Measurements from ENCODE around the gene CCDC12. TPM values are rescaled to one million over a fixed set of nuclear protein-coding genes. Genes with fewer than 3 reads are reported as not detected.

Gene CCDC12
- total and polyA plus RNA-seq, 9 of the 15 experiments (the other 6 are each of a cell fraction or from before 2014, with no cell fraction given) = 8.9 to 201 (median 86.9) TPM

GRCh38 chr3:47016934-47017435 lies 40.4 kb upstream of the CCDC12 start (continued):
- TF ChIP-seq TFE3 (CRISPR knock-in tag; IDR thresholded peaks at IDR 0.05) (no peak), ZMIZ1 (IDR thresholded peaks at IDR 0.05; ENCODE audit: low read depth in 2 of 2, low read length in 2 of 2) (0 out of 4 replicates have a peak, but pooled peaks of 1 of the 2 experiments have one; percentile 45), RBM34 (IDR thresholded peaks at IDR 0.05; ENCODE audit: borderline replicate concordance, insufficient read depth, low read length) (no peak), ZNF316 (IDR thresholded peaks at IDR 0.05) (peak; percentile 90), SNIP1 (IDR thresholded peaks at IDR 0.05; ENCODE audit: low read depth) (no peak), FOXA3 (CRISPR knock-in tag; conservative IDR thresholded peaks at IDR 0.05 in 1 of 2, IDR thresholded peaks at IDR 0.05 in 1 of 2) (0 out of 4 replicates have a peak, but pooled peaks of 1 of the 2 experiments have one; percentile 35), XRCC3 (IDR thresholded peaks at IDR 0.05) (no peak), CHD4 (IDR thresholded peaks at IDR 0.05; ENCODE audit: insufficient read depth, insufficient replicate concordance, low read depth, low read length, poor library complexity, severe bottlenecking) (no peak), ZNF79 (CRISPR knock-in tag; IDR thresholded peaks at IDR 0.05; ENCODE audit: low read depth) (no peak), SAFB (IDR thresholded peaks at IDR 0.05; ENCODE audit: borderline replicate concordance, low read depth, low read length) (no peak), ZNF347 (CRISPR knock-in tag; IDR thresholded peaks at IDR 0.05; ENCODE audit: low read depth) (no peak), PBX2 (CRISPR knock-in tag; IDR thresholded peaks at IDR 0.05; ENCODE audit: low read depth) (no peak), PBX2 (tag; conservative IDR thresholded peaks at IDR 0.05; ENCODE audit: low read depth) (peak; percentile 83), ELF1 (tag; IDR thresholded peaks at IDR 0.05) (peak; percentile 62), ZSCAN32 (CRISPR knock-in tag; IDR thresholded peaks at IDR 0.05) (no peak), ZNF695 (CRISPR knock-in tag; IDR thresholded peaks at IDR 0.05) (no peak), ZNF431 (CRISPR knock-in tag; IDR thresholded peaks at IDR 0.05) (no peak), ZNF511 (CRISPR knock-in tag; IDR thresholded peaks at IDR 0.05) (no peak), CTBP1 (IDR thresholded peaks at IDR 0.05; ENCODE audit: borderline replicate concordance) (0 out of 2 replicates have a peak, but pooled peaks have one; percentile 27), CEBPB (tag; IDR thresholded peaks at IDR 0.05) (no peak), SMAD1 (IDR thresholded peaks at IDR 0.05; ENCODE audit: low read depth, low read length, partially characterized antibody) (peak; percentile 29)
